NCI-H1092 treated with DMSO at 0.1 percent for 48 hours (cell line): ENCODE measurements around the gene TBC1D22A.

ENCODE experiments used
- DNase-seq: peaks from one replicate; lab custom pipeline; 2025; lab: John Stamatoyannopoulos, UW

TBC1D22A gene

GRCh38 chr22:46753360-46753759 lies 9.1 kb upstream of the TBC1D22A start:
- DNase-seq = no peak

DNA sequence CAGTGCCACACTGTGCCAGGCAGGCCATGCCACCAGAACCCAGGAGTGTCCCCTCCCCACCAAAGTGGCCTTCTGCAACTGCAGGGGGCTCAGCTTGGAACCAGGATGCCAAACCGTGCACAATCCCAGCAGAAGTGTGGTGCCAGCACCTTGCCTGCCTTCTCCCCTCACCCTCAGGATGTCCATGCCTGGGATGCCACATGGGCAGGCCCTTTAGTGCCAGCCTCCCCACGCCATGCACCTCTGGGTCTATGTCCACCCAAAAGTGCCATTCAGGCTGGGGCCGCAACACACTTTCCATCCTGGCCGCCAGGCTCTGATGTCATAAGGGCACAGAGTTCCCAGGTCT lies 8.7 kb upstream of the TBC1D22A start:
- no peak for DNase-seq

DNA sequence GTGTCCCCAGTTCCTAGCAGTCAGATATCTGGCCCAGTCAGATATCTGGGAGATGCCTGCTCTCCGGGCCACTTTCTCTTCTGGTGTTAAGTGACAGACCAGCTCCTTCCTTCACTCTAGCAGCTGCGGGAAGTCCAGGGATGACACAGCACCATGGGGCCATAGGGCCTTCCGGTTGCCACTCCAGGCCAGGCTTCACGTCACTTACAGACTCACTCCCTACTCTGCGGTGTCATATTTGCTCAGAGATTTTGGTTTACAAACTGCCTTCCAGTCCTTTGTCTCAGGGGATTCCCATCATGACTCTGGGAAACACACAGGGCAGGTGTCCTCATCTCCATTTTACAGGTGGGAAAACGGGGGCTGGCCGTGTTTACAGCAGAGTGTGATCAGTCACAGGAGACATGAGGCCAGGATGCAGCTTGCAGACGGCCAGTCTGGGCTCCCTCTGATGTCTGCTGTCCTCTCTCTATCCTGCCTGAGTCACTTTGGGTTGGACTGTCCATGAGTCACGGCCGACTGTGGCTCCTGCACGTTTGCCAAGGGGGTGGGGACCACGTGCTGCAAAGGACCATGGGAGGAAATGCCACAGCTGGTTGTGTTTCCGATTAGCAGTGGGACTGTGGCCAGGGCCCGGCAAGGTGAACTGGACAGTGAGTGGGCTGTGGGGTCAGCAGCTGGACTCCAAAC lies 8.2 kb upstream of the TBC1D22A start:
- DNase-seq = no peak

DNA sequence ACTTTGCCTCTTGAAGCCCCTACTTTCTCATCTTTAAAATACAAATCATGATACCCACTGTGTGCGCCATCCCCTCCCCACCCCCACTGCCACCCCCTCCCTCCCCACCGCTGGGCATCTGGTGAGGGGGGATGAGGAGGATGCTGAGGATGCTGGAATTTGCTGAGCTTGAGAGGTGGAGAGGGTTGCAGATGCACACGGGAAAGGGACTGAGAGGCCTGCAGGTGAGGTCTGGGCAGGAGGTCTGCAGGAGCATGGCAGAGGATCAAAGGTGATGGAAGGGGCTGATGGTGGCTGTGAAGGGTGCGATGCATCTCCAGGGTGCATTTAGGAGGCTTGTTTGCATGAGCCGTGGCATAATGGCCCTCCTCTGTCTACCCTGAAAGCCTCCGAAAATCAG lies 7.6 kb upstream of the TBC1D22A start:
- DNase-seq = no peak

- no peak for DNase-seq
These were observed 6.9 kb upstream of the TBC1D22A start for GRCh38 chr22:46755525-46755924.

DNA sequence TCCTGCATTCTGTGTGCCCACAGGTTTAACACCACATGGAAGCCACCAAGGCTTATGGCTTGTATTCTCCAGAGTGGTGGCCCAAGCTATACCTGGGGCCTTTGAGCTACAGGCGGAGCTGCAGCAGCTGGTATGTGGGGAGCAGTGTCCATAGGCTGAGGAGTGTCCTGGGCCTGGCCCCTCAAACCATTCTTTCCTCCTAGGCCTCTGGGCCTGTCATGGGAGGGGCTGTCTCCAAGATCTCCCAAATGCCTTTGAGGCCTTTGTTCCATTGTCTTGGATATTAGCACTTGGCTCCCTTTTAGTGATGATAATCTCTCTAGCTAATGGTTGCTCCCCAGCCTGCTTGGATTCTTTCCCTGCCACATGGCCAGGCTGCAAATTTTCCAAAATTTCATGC lies 6.4 kb upstream of the TBC1D22A start:
- DNase-seq = no peak

GRCh38 chr22:46757104-46757503 lies 5.3 kb upstream of the TBC1D22A start:
- no peak for DNase-seq

- DNase-seq = no peak
These were observed 4.3 kb upstream of the TBC1D22A start for GRCh38 chr22:46758121-46758520.

DNA sequence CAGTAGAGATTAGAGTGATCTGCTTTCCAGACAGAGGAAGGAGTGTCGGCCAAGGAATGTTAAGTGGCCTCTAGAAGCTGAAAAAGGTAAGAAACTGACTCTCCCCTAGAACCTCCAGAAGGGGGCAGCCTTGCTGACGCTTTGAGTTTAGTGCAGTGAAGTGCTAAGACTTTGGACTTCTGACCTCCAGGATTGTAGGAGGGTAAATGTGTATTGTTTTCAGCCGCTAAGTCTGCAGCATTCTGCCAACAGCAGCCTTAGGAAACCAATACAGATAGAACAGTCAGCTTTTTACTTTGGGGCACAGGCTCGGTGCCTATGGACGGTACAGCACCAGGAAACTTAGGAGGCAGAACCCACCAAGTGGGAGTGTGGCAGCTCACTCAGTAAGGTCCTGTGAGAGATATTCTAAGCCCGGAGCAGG lies 3.6 kb upstream of the TBC1D22A start:
- DNase-seq = no peak

GRCh38 chr22:46761017-46761416 lies 1.4 kb upstream of the TBC1D22A start:
- DNase-seq = no peak

DNA sequence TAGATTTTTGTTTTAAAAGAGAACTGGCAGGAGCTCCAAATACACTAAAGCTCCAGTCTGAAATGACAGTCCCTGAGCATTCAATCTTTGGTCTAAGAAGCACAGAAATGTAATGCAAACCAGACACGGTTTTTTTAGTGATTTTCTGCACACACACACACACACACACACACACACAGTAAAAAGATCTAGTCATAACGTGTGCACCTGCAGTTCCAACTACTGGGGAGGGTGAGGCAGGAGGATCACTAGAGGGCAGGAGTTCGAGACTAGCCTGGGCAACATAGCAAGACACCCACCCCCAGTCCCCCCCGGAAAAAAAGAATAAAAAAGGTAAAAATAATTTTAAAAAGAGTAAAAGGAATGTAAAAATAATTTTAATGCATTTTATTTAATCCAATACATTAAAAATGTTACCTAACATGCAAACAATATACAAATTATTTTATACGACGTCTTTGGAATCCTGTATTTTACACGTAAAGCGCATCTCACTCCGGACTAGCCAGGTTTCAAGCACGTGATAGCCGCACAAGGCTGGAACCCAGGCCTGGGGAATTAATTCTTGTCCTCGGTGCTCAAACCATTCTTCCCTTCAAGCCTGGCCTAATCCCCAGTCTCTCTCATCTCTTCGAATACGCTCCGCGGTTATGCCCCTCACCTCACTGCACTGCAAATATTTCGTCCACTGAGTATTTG lies 762 bp upstream of the TBC1D22A start:
- no peak for DNase-seq

DNA sequence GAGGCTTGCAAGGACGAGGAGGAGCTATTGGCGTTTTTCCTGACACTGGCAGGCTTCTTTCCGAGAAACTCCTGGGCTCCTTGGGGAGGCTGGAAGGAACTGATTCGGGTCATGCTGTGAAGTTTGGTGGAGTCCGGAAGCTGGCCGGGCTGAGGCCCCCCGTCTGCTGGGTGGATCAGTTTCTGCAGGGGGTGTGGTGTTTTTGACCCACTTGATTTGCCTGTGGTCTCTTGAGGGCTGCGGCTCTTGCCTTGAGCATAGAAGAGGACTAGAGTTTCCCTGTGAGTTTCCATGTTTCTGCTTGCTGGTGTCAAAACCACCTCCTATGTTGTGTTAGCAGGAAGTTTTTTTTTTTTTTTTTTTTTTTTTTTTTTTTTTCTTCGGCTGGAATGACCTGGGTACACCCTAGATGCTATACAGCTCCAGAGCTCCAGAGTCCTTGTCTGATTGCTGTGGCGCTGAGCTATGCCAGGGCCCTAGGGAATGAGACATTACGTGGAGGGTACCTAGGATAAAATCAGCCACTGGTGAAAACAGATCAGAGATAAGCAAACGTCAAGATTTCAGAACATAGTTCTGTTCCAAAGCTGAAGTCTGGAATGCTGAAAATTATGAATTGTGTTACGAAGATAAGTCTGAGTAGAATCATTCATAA lies 728 bp downstream of the TBC1D22A start:
- no peak for DNase-seq

DNA sequence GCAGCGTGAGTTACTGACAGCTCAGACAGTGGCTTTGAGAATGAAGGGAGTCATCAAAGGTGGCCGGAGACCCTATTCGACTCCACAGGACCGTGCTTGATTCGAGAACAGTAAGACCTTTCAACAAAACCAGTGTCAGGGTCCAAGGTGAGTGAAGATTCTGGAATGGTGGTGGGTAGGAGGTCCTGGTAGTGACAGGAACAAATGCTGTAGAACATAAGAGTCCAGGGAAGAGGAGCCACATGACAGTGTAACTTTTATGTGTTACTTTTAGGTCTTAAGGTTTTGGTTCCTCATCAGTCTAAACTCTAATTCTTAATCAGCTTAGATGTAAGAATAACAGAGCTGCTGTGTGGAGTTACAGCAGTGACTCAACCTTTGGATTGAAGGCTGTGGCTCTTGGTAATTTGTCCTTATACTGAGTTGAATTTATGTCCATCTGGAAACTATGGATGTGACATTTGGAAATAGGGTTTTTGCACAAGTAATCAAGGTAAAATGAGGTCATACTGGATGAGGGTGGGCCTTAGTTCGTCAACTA lies 1.8 kb downstream of the TBC1D22A start:
- DNase-seq = no peak

GRCh38 chr22:46764779-46765485 lies 2.5 kb downstream of the TBC1D22A start:
- no peak for DNase-seq

GRCh38 chr22:46766611-46767010 lies 4.2 kb downstream of the TBC1D22A start:
- no peak for DNase-seq

DNA sequence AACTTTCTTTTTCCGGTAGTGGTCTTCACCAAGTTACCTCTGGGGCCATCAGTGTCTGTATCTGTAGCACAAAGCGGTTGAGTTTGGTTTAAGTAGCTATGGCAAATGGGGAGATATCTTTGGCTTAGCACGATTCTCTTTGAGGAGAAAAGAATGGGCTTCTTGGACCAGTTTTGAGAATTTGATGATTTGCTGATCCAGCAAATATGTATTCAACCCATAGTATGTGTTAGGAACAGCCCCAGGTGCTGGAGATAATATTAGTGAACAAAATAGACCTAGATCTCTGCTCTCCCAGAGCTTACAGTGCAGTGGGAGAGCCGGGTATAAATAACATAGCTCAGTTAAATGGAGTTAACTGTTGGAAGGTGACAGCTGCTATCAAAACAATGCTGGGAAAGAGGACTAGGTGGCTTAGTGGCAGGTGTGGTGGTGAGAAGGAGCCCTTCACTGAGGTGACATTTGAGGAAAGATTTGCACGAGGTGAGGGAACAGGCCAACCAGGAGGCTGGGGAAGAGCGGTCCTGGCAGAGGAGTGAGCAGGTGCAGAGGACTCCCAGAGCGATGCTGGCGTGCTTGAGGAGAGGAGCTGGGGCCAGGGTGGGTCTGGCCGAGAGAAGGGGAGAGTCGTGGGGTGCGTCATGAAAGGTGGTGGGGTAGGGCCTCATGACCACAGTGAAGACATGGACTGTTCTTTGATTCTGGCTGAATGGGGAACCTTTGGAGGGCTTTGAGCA lies 5.0 kb downstream of the TBC1D22A start:
- DNase-seq = no peak

- peak; percentile 24 for DNase-seq
These were observed 6.8 kb downstream of the TBC1D22A start for GRCh38 chr22:46769191-46769675.

- DNase-seq = no peak
These were observed 7.3 kb downstream of the TBC1D22A start for GRCh38 chr22:46769706-46770105.

DNA sequence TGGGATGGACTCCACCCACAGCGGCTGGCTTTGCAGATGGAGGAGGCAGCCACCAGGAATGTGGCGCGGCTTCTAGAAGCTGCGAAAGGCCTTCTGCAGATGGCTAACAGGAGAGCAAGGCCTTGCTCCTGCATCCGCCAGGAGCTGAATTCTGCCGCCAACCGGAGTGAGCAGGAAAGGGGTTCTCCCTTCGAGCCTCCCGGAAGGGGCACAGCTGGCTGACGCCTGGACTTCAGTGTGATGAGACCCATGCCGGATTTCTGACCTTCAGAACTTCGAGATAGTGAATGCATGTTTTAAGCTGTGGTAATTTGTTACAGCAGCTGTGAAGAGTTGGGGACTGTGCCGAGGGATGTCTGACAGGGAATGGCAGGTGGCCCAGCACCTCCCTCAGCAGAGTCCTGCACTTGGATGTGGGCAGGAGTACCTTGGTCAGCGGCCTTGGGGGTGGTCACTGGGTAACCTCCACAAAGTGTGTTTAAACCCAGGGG lies 7.7 kb downstream of the TBC1D22A start:
- no peak for DNase-seq

DNA sequence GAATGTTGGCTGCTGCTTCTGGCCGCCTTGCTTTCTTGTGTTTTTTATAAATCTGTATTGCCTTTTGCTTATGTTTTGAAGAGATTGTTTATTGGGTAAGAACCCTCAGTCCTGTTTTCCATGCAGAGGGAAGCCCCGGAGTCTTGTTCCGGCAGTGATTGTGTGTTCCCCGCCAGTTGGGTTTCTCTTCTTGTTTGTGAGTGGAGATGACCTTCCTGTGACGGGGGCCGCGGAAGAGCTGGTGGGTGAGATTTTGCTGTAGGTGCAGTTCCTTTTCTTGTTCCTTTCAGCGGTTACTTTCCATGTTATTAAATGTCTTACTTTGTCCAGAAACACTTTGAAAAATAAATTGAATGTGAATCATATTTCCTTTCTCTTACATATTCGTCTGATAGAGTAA lies 8.3 kb downstream of the TBC1D22A start:
- DNase-seq = no peak

DNA sequence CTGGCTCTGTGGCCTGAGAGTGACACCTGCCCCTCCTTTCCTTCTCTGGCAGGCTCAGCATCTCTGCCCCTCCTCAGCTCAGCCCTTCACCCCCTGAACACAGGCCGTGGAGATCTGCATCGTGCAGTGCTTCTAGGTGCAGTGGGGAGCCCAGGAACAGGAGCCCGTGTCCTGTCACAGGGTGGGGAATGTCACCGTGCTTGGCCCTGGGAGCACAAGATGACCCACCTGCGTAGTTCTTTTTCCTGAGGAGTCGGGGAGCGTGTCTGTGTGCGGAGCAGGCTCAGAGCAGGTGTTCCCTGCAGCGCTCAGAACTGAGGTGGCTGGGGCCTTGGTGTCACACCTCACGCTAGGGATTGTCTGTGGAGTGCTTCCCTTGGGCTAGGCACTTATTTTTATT lies 10.6 kb downstream of the TBC1D22A start:
- DNase-seq = no peak
